Right atrium auricular region (tissue), 2 donors: ENCODE results near the gene TNFAIP8L3. TPM values are rescaled to one million over a fixed set of nuclear protein-coding genes. Genes with fewer than 3 reads are reported as not detected.

Experiments
- DNase-seq: peaks from one replicate; pipeline ENCODE4 v3.0.0-alpha.2; 2019; ENCODE audit warnings: low spot score
- H3K27ac ChIP-seq, 2 donors: fragments of 200-600 bp; sonication (generic); 1 replicate in 1 of 2; 2 replicates in 1 of 2; pipeline ENCODE4 v1.5.1; 2016 to 2019
- H3K27me3 ChIP-seq, 2 donors: fragments of 200-600 bp; sonication (generic); one replicate each; pipeline versions ENCODE4 v1.5.1 to v1.6.0; 2017 to 2019
- H3K36me3 ChIP-seq: fragments of 200-600 bp; sonication (generic); one replicate; pipeline ENCODE4 v1.5.1; 2016
- H3K4me1 ChIP-seq, 2 donors: fragments of 200-600 bp; sonication (generic); one replicate each; pipeline versions ENCODE4 v1.5.1 to v1.6.0; 2017 to 2019
- H3K4me3 ChIP-seq, 2 donors: fragments of 200-600 bp; sonication (generic); 1 replicate in 1 of 2; 2 replicates in 1 of 2; pipeline ENCODE4 v1.5.1; 2017 to 2019; ENCODE audit warnings: mild to moderate bottlenecking in 1 of 2, moderate library complexity in 1 of 2
- H3K9me3 ChIP-seq, 2 donors: fragments of 200-600 bp; sonication (generic); one replicate each; pipeline ENCODE4 v1.5.1; 2019
- total RNA-seq, 2 donors: library from RNA; depleted of rRNA; stranded (reverse); fragments of >200 nt; gene quantifications; one replicate each; pipeline ENCODE4 v1.1.0, GENCODE V29; 2016
- TF ChIP-seq, protein P1 (sequence below), 2 donors: fragments of 200-600 bp; sonication (generic); IDR thresholded peaks; one replicate each; pipeline ENCODE4 v1.5.1; 2019; ENCODE audit warnings: antibody characterized with exemption in 2 of 2

TNFAIP8L3 gene
- total RNA-seq, 2 donors from 2014 or later = 1.2 to 7.7 TPM

DNA sequence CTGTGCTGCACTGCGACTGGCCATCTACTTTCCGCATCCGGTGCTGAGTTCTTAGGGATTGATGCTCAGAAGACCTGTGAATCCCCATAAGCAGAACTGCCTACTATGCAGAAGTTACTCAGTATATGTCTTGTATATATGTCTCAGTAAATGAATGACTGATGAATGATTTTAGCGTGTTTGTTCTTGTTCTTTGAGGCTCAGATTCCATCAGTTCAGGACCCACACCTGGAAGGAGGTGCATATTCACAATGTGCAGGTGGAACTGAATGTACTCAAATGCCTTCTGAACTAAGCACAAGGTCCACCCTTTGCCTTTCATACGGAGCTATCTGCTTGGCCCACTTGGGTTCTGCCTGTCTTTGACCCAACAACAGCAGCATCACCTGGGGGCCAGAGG is 19.8 kb downstream of the TNFAIP8L3 start:
- peak overlapping the region in 1 of 2 donors; percentile 70 for H3K27ac ChIP-seq
- no peaks in the 10 kb centered on the region for H3K36me3 ChIP-seq
- no peaks in the 10 kb centered on the region for H3K27me3 ChIP-seq
- DNase-seq = no peak
- TF ChIP-seq, protein P1, sequence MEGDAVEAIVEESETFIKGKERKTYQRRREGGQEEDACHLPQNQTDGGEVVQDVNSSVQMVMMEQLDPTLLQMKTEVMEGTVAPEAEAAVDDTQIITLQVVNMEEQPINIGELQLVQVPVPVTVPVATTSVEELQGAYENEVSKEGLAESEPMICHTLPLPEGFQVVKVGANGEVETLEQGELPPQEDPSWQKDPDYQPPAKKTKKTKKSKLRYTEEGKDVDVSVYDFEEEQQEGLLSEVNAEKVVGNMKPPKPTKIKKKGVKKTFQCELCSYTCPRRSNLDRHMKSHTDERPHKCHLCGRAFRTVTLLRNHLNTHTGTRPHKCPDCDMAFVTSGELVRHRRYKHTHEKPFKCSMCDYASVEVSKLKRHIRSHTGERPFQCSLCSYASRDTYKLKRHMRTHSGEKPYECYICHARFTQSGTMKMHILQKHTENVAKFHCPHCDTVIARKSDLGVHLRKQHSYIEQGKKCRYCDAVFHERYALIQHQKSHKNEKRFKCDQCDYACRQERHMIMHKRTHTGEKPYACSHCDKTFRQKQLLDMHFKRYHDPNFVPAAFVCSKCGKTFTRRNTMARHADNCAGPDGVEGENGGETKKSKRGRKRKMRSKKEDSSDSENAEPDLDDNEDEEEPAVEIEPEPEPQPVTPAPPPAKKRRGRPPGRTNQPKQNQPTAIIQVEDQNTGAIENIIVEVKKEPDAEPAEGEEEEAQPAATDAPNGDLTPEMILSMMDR (IDR thresholded peaks at IDR 0.05) = no peak
- H3K4me3 ChIP-seq = no peak overlapping the region
- H3K4me1 ChIP-seq = peaks cover 0 to 17% of the 10 kb centered on the region in 2 donors
- no peaks in the 10 kb centered on the region for H3K9me3 ChIP-seq

DNA sequence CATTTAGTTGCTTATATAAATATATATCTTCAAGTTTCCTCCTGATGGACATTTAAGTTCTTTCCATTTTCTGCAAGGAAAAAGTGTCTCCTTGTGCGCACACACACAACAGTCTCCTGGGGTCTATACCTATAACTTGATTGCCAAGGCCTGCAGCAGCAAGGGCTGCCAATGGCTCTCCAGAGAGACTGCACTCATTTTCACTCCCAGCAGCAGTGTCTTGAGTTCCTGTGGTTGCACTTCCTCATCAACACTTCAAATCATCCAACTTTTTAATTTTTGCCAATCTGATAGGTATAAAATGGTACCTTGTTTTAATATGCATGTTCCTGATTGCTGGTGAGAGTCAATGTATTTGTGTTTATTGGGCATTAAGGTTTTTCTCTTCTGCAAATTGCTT is 23.1 kb downstream of the TNFAIP8L3 start:
- TF ChIP-seq, protein P1 (IDR thresholded peaks at IDR 0.05) = no peak

DNA sequence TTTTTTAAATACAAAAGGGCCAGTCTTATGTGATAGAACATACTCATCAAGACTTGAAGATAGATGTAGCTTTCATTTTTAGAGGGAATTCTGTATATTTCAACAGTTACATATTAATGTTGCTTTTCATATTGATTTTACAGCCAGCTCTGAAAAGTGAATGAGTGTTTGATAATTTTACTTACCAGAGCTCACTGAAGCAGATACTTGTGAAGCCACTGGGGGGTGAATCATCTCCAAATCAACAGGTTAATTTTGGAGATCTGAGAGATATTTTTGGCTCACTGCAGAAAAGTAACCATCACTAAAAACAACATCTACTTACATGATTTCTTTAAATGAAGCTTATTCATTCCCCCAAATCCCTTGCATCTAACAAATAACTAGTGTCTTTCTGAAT is 24.7 kb downstream of the TNFAIP8L3 start:
- TF ChIP-seq, protein P1 (IDR thresholded peaks at IDR 0.05) = no peak

More for the DNA sequence above, 23.1 kb downstream of the TNFAIP8L3 start:
- H3K4me3 ChIP-seq = no peak overlapping the region
- H3K27me3 ChIP-seq = no peaks in the 10 kb centered on the region
- no peak overlapping the region for H3K27ac ChIP-seq
- no peak for DNase-seq
- no peaks in the 10 kb centered on the region for H3K36me3 ChIP-seq
- no peaks in the 10 kb centered on the region for H3K9me3 ChIP-seq
- H3K4me1 ChIP-seq = peaks cover 0 to 8% of the 10 kb centered on the region in 2 donors

DNA sequence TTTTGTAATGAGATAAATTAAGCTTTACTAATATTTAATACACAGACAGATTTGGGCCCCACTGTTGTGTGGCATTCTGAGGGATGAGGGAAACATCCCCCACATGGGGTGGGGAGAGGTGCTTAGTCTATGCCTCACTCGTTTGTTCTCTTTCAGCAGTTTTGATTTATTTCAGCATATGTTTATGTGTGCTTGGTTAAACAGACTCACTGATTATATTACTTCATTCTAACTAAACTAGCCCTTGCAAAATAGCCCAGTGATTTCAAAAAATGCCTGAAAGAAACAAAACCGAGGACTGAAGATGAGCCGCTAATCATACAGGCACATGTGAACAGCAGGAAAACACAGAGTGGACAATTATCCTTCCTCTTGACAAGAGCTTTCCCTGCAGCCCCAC is 27.2 kb downstream of the TNFAIP8L3 start:
- no peak for DNase-seq
- Histone ChIP-seq H3K27me3 (no peaks in the 10 kb centered on the region), H3K36me3 (no peaks in the 10 kb centered on the region), H3K4me3 (no peak overlapping the region), H3K4me1 (no peaks in the 10 kb centered on the region), H3K27ac (no peak overlapping the region), H3K9me3 (no peaks in the 10 kb centered on the region)
- TF ChIP-seq, protein P1 (IDR thresholded peaks at IDR 0.05) = no peak

More for the DNA sequence above, 24.7 kb downstream of the TNFAIP8L3 start:
- no peaks in the 10 kb centered on the region for H3K9me3 ChIP-seq
- DNase-seq = no peak
- H3K27ac ChIP-seq = no peak overlapping the region
- H3K4me3 ChIP-seq = no peak overlapping the region
- H3K27me3 ChIP-seq = no peaks in the 10 kb centered on the region
- H3K36me3 ChIP-seq = no peaks in the 10 kb centered on the region
- H3K4me1 ChIP-seq = no peaks in the 10 kb centered on the region

DNA sequence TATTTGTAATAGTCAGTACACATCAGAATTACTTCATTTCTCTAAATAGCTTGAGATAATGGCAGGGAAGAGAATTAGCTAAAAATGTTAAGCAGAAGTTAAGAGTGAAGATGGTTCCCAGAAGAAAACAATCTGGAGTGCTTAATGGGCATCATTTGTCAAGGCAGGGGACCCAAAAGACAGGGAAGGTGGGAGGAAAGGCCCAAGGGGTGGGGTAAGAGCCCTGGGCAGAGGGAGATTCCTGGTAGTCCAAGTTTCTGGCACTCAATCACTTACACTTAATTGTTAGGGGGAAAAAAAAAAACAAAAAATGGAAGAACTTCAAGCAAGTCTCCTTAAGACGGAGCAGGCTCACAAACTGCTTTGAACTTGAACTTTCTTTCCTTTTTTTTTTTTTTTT is 28.9 kb downstream of the TNFAIP8L3 start:
- no peaks in the 10 kb centered on the region for H3K27me3 ChIP-seq
- no peak overlapping the region for H3K4me3 ChIP-seq
- no peak overlapping the region for H3K27ac ChIP-seq
- TF ChIP-seq, protein P1 (IDR thresholded peaks at IDR 0.05) = no peak
- DNase-seq = no peak
- no peaks in the 10 kb centered on the region for H3K36me3 ChIP-seq
- H3K4me1 ChIP-seq = no peaks in the 10 kb centered on the region
- no peaks in the 10 kb centered on the region for H3K9me3 ChIP-seq

DNA sequence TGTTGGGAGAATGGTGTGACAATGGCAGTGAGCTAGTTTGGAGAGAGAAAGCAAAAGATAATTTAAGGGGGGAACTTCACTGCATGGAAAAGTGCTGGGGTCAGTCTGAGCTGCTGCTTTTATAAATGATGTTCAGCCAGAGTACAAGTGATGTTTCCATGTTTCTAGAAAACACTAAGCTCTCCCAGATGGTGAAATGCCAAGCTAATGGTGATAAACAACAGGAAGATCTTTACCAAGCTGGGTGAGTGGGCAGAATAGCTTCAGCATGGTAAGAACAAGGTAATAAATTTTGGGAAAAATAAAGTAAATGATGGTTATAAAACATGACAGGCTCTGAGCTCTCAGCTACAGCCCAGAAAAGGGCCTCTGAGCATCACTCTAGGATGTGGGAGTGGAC is 29.4 kb downstream of the TNFAIP8L3 start:
- DNase-seq = no peak
- Histone ChIP-seq H3K36me3 (no peaks in the 10 kb centered on the region), H3K27ac (no peak overlapping the region), H3K4me1 (no peaks in the 10 kb centered on the region), H3K4me3 (no peak overlapping the region), H3K27me3 (no peaks in the 10 kb centered on the region), H3K9me3 (no peaks in the 10 kb centered on the region)
- TF ChIP-seq, protein P1 (IDR thresholded peaks at IDR 0.05) = no peak
